Measurements from ENCODE around the gene SPRED2.

Gene SPRED2

DNA sequence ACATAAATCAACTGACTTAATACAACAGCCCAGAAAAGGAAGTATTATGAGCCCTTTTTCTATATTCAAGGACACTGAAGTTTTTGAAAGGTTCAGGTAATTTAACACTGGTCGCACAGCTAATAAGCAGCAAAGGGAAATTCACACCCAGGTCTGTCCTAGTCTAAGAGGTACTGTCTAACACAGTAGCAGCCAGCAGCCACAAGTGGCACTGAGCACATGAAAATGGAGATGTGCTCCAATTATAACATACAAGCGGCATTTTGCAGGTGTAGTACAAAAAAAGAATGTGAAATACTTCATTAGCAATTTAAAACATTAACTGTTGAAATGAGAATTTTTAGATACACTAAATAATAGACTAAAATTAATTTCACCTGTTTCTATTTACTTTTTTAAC, 23.4 kb downstream of the SPRED2 start:
- no peak overlapping the region for H3K9ac ChIP-seq (ENCODE audit: low read depth, low read length)
- H3K9me3 ChIP-seq (ENCODE audit: insufficient read depth, low read depth, low read length), result no peaks in the 10 kb centered on the region
- no peaks in the 10 kb centered on the region for H3K36me3 ChIP-seq (ENCODE audit: insufficient read depth, low read depth, low read length)
- H3K27ac ChIP-seq (ENCODE audit: low read length), result no peak overlapping the region
- no peaks in the 10 kb centered on the region for H3K27me3 ChIP-seq (ENCODE audit: insufficient read depth, low read length)
- peaks cover 54% of the 10 kb centered on the region for H3K4me1 ChIP-seq (ENCODE audit: insufficient read depth, low read length)
- no peak overlapping the region for H3K4me3 ChIP-seq (ENCODE audit: low read length)

GRCh38 chr2:65407240-65407639, 25.2 kb downstream of the SPRED2 start:
- Histone ChIP-seq H3K4me1 (ENCODE audit: insufficient read depth, low read length) (peaks cover 37% of the 10 kb centered on the region), H3K9ac (ENCODE audit: low read depth, low read length) (no peak overlapping the region), H3K36me3 (ENCODE audit: insufficient read depth, low read depth, low read length) (no peaks in the 10 kb centered on the region), H3K9me3 (ENCODE audit: insufficient read depth, low read depth, low read length) (no peaks in the 10 kb centered on the region), H3K27me3 (ENCODE audit: insufficient read depth, low read length) (no peaks in the 10 kb centered on the region), H3K27ac (ENCODE audit: low read length) (no peak overlapping the region), H3K4me3 (ENCODE audit: low read length) (no peak overlapping the region)

GRCh38 chr2:65404988-65405697, 27.3 kb downstream of the SPRED2 start:
- Histone ChIP-seq H3K27ac (ENCODE audit: low read length) (no peak overlapping the region), H3K9ac (ENCODE audit: low read depth, low read length) (no peak overlapping the region), H3K9me3 (ENCODE audit: insufficient read depth, low read depth, low read length) (no peaks in the 10 kb centered on the region), H3K4me1 (ENCODE audit: insufficient read depth, low read length) (peaks cover 25% of the 10 kb centered on the region), H3K36me3 (ENCODE audit: insufficient read depth, low read depth, low read length) (no peaks in the 10 kb centered on the region), H3K4me3 (ENCODE audit: low read length) (no peak overlapping the region), H3K27me3 (ENCODE audit: insufficient read depth, low read length) (no peaks in the 10 kb centered on the region)

DNA sequence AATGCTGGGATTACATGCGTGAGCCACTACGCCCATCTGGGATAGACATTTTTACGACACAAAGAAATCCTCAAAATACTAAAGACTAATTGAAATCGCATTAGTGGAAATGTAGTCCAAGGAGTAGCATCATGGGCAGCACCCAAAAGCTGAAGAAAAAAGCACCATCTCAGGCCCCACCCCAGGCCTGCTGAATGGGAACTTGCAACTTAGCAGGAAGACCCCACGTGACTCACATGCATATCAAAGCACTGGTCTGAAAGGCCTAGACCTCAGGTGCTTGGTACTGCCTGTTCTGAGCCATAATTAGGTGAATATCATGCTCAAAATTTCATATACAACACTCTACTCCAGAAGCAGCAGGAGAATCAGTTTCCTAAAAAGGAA, 28.9 kb downstream of the SPRED2 start:
- no peaks in the 10 kb centered on the region for H3K36me3 ChIP-seq (ENCODE audit: insufficient read depth, low read depth, low read length)
- no peaks in the 10 kb centered on the region for H3K9me3 ChIP-seq (ENCODE audit: insufficient read depth, low read depth, low read length)
- H3K9ac ChIP-seq (ENCODE audit: low read depth, low read length), result no peak overlapping the region
- H3K4me1 ChIP-seq (ENCODE audit: insufficient read depth, low read length), result peaks cover 25% of the 10 kb centered on the region
- no peak overlapping the region for H3K4me3 ChIP-seq (ENCODE audit: low read length)
- H3K27ac ChIP-seq (ENCODE audit: low read length), result no peak overlapping the region
- H3K27me3 ChIP-seq (ENCODE audit: insufficient read depth, low read length), result no peaks in the 10 kb centered on the region

- Histone ChIP-seq H3K4me3 (ENCODE audit: low read length) (no peak overlapping the region), H3K9ac (ENCODE audit: low read depth, low read length) (no peak overlapping the region), H3K36me3 (ENCODE audit: insufficient read depth, low read depth, low read length) (no peaks in the 10 kb centered on the region), H3K9me3 (ENCODE audit: insufficient read depth, low read depth, low read length) (no peaks in the 10 kb centered on the region), H3K27me3 (ENCODE audit: insufficient read depth, low read length) (no peaks in the 10 kb centered on the region), H3K27ac (ENCODE audit: low read length) (no peak overlapping the region), H3K4me1 (ENCODE audit: insufficient read depth, low read length) (peaks cover 25% of the 10 kb centered on the region)
Observed at GRCh38 chr2:65402780-65403528, 29.4 kb downstream of the SPRED2 start.

- H3K27me3 ChIP-seq (ENCODE audit: insufficient read depth, low read length), result no peaks in the 10 kb centered on the region
- H3K4me3 ChIP-seq (ENCODE audit: low read length), result no peak overlapping the region
- no peak overlapping the region for H3K27ac ChIP-seq (ENCODE audit: low read length)
- H3K4me1 ChIP-seq (ENCODE audit: insufficient read depth, low read length), result peaks cover 21% of the 10 kb centered on the region
- H3K9ac ChIP-seq (ENCODE audit: low read depth, low read length), result no peak overlapping the region
- H3K36me3 ChIP-seq (ENCODE audit: insufficient read depth, low read depth, low read length), result no peaks in the 10 kb centered on the region
- H3K9me3 ChIP-seq (ENCODE audit: insufficient read depth, low read depth, low read length), result no peaks in the 10 kb centered on the region
Observed at GRCh38 chr2:65402323-65402722, 30.1 kb downstream of the SPRED2 start.

GRCh38 chr2:65397122-65397521, 35.3 kb downstream of the SPRED2 start:
- H3K27me3 ChIP-seq (ENCODE audit: insufficient read depth, low read length), result no peaks in the 10 kb centered on the region
- no peaks in the 10 kb centered on the region for H3K36me3 ChIP-seq (ENCODE audit: insufficient read depth, low read depth, low read length)
- no peak overlapping the region for H3K27ac ChIP-seq (ENCODE audit: low read length)
- no peak overlapping the region for H3K9ac ChIP-seq (ENCODE audit: low read depth, low read length)
- H3K4me3 ChIP-seq (ENCODE audit: low read length), result no peak overlapping the region
- H3K4me1 ChIP-seq (ENCODE audit: insufficient read depth, low read length), result peaks cover 3% of the 10 kb centered on the region; the same call in 1 of the 2 replicates
- no peaks in the 10 kb centered on the region for H3K9me3 ChIP-seq (ENCODE audit: insufficient read depth, low read depth, low read length)

- Histone ChIP-seq H3K9ac (ENCODE audit: low read depth, low read length) (no peak overlapping the region), H3K27ac (ENCODE audit: low read length) (no peak overlapping the region), H3K9me3 (ENCODE audit: insufficient read depth, low read depth, low read length) (no peaks in the 10 kb centered on the region), H3K4me3 (ENCODE audit: low read length) (no peak overlapping the region), H3K36me3 (ENCODE audit: insufficient read depth, low read depth, low read length) (no peaks in the 10 kb centered on the region), H3K27me3 (ENCODE audit: insufficient read depth, low read length) (no peaks in the 10 kb centered on the region), H3K4me1 (ENCODE audit: insufficient read depth, low read length) (peaks cover 3% of the 10 kb centered on the region; the same call in 1 of the 2 replicates)
Observed at GRCh38 chr2:65396348-65397026, 35.9 kb downstream of the SPRED2 start.

DNA sequence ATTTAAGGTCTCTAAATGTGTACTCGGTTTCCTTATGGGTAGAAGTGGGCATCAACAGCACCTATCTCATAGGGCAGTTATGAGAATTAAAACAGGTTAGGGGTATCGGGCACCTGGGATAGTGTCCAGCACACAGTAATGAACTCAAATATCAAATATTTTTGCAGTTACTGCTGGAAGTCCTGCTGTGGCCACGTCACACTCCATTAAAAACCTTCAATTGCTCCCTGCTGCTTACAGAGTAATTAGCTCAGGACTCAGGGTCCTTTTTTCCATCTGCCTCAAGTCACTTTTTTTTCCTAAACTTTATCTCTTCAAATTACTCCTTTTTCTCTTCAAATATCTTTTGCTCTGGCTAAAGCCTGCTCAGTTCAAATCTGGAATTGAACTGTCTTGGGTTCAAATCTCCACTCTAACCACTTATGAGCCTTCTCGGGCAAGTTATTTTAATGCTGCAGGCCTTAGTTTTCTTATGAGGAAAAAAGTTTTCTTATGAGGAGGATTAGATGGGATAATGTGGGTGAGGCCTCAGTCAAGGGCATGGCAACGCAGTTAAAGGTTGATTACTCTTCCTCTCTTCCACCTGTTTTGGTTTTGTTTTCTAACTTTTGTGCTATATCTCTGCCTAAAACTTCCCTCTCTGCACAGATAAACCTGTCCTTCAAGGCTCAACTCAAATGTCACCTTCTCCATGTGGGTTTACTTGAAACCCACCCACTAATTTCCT, 36.6 kb downstream of the SPRED2 start:
- Histone ChIP-seq H3K9me3 (ENCODE audit: insufficient read depth, low read depth, low read length) (no peaks in the 10 kb centered on the region), H3K9ac (ENCODE audit: low read depth, low read length) (no peak overlapping the region), H3K27me3 (ENCODE audit: insufficient read depth, low read length) (no peaks in the 10 kb centered on the region), H3K36me3 (ENCODE audit: insufficient read depth, low read depth, low read length) (no peaks in the 10 kb centered on the region), H3K4me3 (ENCODE audit: low read length) (no peak overlapping the region), H3K27ac (ENCODE audit: low read length) (no peak overlapping the region), H3K4me1 (ENCODE audit: insufficient read depth, low read length) (peaks cover 3% of the 10 kb centered on the region; the same call in 1 of the 2 replicates)

DNA sequence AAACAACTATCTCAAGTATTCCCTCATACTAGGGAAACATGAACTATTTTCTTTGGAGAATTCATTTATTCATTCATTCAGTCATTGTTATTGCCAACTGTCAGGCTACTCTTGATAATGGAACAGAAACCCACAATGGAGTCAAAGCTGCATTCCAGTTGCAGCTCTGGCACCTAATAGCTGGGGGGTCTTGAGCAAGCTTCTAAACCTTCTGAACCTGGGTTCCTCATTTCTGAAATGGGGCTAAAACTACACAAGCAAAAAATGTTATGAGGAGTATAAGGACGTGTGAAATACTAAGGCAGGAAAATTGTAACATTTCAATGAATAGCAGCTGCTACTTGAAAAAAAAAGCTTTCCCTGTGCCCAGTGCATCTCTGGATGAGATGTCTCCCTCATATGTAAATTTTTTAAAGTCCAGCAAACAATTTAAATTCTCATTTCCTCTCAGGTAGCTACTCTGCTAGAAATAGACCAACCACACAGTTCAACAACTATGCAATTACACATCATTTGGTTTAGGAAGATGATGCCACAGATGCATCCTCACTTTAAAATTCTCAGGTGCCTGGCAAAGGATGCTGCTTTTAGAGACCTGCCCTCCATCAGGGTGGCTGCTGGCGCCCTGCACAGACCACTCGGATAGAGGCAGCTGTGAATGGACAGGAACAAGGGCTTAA, 38.5 kb downstream of the SPRED2 start:
- H3K27ac ChIP-seq (ENCODE audit: low read length), result no peak overlapping the region
- H3K4me3 ChIP-seq (ENCODE audit: low read length), result no peak overlapping the region
- no peak overlapping the region for H3K9ac ChIP-seq (ENCODE audit: low read depth, low read length)
- no peaks in the 10 kb centered on the region for H3K27me3 ChIP-seq (ENCODE audit: insufficient read depth, low read length)
- no peaks in the 10 kb centered on the region for H3K36me3 ChIP-seq (ENCODE audit: insufficient read depth, low read depth, low read length)
- H3K9me3 ChIP-seq (ENCODE audit: insufficient read depth, low read depth, low read length), result no peaks in the 10 kb centered on the region
- H3K4me1 ChIP-seq (ENCODE audit: insufficient read depth, low read length), result peaks cover 3% of the 10 kb centered on the region

- H3K4me3 ChIP-seq (ENCODE audit: low read length), result no peak overlapping the region
- peaks cover 3% of the 10 kb centered on the region for H3K4me1 ChIP-seq (ENCODE audit: insufficient read depth, low read length)
- no peak overlapping the region for H3K27ac ChIP-seq (ENCODE audit: low read length)
- H3K27me3 ChIP-seq (ENCODE audit: insufficient read depth, low read length), result no peaks in the 10 kb centered on the region
- H3K9me3 ChIP-seq (ENCODE audit: insufficient read depth, low read depth, low read length), result no peaks in the 10 kb centered on the region
- no peaks in the 10 kb centered on the region for H3K36me3 ChIP-seq (ENCODE audit: insufficient read depth, low read depth, low read length)
- H3K9ac ChIP-seq (ENCODE audit: low read depth, low read length), result no peak overlapping the region
Observed at GRCh38 chr2:65393046-65393445, 39.4 kb downstream of the SPRED2 start.

All from iPS-20b (cell line).